ENCODE results near the gene GRIP2. TPM values are rescaled to one million over a fixed set of nuclear protein-coding genes. Genes with fewer than 3 reads are reported as not detected.

The GRIP2 gene
- total and polyA plus RNA-seq, 2 of the 4 experiments (the other 2 are of a cell fraction): 0.05 TPM; not detected in 1

DNA sequence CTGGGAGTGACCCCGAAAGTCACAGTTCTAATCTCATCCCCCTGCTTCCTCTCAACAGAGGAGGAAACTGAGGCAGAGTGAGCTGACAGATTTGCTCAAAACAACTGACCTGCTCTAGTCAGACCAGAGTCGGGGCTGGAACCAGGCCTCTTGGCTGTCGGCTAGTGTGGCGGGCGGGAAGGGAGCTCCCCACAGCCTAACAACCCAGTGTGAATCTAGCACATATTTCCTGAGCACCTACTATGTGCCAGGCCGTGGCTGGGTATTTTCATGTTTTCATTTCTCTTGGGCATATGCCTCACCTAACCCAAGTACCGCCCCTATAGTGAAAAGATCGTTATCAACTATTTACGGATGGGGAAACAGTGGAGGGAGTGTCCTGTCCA, 27.2 kb downstream of the GRIP2 start:
- Histone ChIP-seq H3K9ac (ENCODE audit: low read depth, low read length) (no peak overlapping the region), H2BK5ac (ENCODE audit: low read depth, low read length, poor library complexity, severe bottlenecking) (no peak overlapping the region), H3K9me1 (ENCODE audit: insufficient read depth, low read length) (no peaks in the 10 kb centered on the region), H3K56ac (ENCODE audit: extremely low read depth, insufficient read depth, low read length) (no peak overlapping the region), H2BK15ac (ENCODE audit: low read depth, low read length) (no peak overlapping the region), H2BK120ac (ENCODE audit: low read depth, low read length) (no peak overlapping the region), H4K20me1 (ENCODE audit: insufficient read depth, low read length) (no peaks in the 10 kb centered on the region), H2AK9ac (replicated peaks; ENCODE audit: low read depth, low read length, poor library complexity) (no peak overlapping the region), H3K4ac (ENCODE audit: low read depth, low read length) (no peak overlapping the region), H4K91ac (ENCODE audit: insufficient read depth, low read depth, low read length) (no peak overlapping the region), H3K79me1 (ENCODE audit: low read depth in 1 of 2, low read length in 2 of 2) (no peaks in the 10 kb centered on the region), H3K23ac (ENCODE audit: low read depth, low read length) (no peak overlapping the region), H3K14ac (replicated peaks; ENCODE audit: low read depth, low read length) (no peak overlapping the region), H3K4me2 (ENCODE audit: low read depth, low read length) (no peak overlapping the region), H3K4me3 (ENCODE audit: insufficient read depth, low read depth, low read length) (no peak overlapping the region), H3K4me1 (ENCODE audit: control insufficient read depth, insufficient read depth, low read length) (no peaks in the 10 kb centered on the region), H3K36me3 (ENCODE audit: control insufficient read depth, insufficient read depth, low read length) (no peaks in the 10 kb centered on the region), H2AK5ac (ENCODE audit: low read depth, low read length) (no peak overlapping the region), H4K8ac (ENCODE audit: low read depth in 2 of 2, low read length in 2 of 2) (no peak overlapping the region), H2BK20ac (ENCODE audit: low read depth, low read length) (no peak overlapping the region), H3K9me3 (ENCODE audit: control insufficient read depth, insufficient read depth, low read length) (no peaks in the 10 kb centered on the region), H3K18ac (ENCODE audit: low read depth, low read length) (no peak overlapping the region), H2AFZ (replicated peaks; ENCODE audit: low read length, poor library complexity) (no peak overlapping the region), H3K27me3 (ENCODE audit: control insufficient read depth, insufficient read depth, low read length) (peaks cover 18% of the 10 kb centered on the region), H3K27ac (ENCODE audit: insufficient read depth, low read length) (no peak overlapping the region), H4K5ac (ENCODE audit: low read depth, low read length) (no peak overlapping the region)
- TF ChIP-seq RFX5 (IDR thresholded peaks at IDR 0.05; ENCODE audit: low read depth, low read length) (no peak), MXI1 (IDR thresholded peaks at IDR 0.05; ENCODE audit: borderline replicate concordance, low read depth, low read length) (no peak), MAFK (IDR thresholded peaks at IDR 0.05; ENCODE audit: low read depth, low read length) (no peak), MAZ (IDR thresholded peaks at IDR 0.05; ENCODE audit: borderline replicate concordance, low read depth, low read length) (no peak), POLR2A (IDR thresholded peaks at IDR 0.05; ENCODE audit: low read depth, low read length) (no peak), CHD1 (IDR thresholded peaks at IDR 0.05; ENCODE audit: low read depth, low read length) (no peak), CEBPB (IDR thresholded peaks at IDR 0.05; ENCODE audit: low read depth, low read length) (no peak), NFE2L2 (IDR thresholded peaks at IDR 0.05; ENCODE audit: low read depth, low read length) (no peak), SMC3 (IDR thresholded peaks at IDR 0.05; ENCODE audit: low read depth, low read length) (no peak), RCOR1 (IDR thresholded peaks at IDR 0.05; ENCODE audit: insufficient replicate concordance, low read length) (no peak), FOS (IDR thresholded peaks at IDR 0.05; ENCODE audit: low read depth, low read length) (no peak), RAD21 (IDR thresholded peaks at IDR 0.05; ENCODE audit: low read length) (no peak), BHLHE40 (IDR thresholded peaks at IDR 0.05; ENCODE audit: low read depth, low read length) (no peak)
- TF ChIP-seq, protein P1, sequence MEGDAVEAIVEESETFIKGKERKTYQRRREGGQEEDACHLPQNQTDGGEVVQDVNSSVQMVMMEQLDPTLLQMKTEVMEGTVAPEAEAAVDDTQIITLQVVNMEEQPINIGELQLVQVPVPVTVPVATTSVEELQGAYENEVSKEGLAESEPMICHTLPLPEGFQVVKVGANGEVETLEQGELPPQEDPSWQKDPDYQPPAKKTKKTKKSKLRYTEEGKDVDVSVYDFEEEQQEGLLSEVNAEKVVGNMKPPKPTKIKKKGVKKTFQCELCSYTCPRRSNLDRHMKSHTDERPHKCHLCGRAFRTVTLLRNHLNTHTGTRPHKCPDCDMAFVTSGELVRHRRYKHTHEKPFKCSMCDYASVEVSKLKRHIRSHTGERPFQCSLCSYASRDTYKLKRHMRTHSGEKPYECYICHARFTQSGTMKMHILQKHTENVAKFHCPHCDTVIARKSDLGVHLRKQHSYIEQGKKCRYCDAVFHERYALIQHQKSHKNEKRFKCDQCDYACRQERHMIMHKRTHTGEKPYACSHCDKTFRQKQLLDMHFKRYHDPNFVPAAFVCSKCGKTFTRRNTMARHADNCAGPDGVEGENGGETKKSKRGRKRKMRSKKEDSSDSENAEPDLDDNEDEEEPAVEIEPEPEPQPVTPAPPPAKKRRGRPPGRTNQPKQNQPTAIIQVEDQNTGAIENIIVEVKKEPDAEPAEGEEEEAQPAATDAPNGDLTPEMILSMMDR (conservative IDR thresholded peaks at IDR 0.05; ENCODE audit: low read depth, low read length): no peak
- TF ChIP-seq, protein P2, sequence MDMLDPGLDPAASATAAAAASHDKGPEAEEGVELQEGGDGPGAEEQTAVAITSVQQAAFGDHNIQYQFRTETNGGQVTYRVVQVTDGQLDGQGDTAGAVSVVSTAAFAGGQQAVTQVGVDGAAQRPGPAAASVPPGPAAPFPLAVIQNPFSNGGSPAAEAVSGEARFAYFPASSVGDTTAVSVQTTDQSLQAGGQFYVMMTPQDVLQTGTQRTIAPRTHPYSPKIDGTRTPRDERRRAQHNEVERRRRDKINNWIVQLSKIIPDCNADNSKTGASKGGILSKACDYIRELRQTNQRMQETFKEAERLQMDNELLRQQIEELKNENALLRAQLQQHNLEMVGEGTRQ (IDR thresholded peaks at IDR 0.05; ENCODE audit: low read depth, low read length): no peak
- TF ChIP-seq, protein P3, sequence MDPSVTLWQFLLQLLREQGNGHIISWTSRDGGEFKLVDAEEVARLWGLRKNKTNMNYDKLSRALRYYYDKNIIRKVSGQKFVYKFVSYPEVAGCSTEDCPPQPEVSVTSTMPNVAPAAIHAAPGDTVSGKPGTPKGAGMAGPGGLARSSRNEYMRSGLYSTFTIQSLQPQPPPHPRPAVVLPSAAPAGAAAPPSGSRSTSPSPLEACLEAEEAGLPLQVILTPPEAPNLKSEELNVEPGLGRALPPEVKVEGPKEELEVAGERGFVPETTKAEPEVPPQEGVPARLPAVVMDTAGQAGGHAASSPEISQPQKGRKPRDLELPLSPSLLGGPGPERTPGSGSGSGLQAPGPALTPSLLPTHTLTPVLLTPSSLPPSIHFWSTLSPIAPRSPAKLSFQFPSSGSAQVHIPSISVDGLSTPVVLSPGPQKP (IDR thresholded peaks at IDR 0.05; ENCODE audit: borderline replicate concordance, low read depth, low read length): no peak
- ChIA-PET CTCF (interaction anchor here (1.3 kb wide), 1 partner anchor 37 kb away, joined by 3 read pairs; no protein-coding TSS in a partner anchor), POLR2A (ENCODE audit: unreplicated experiment) (no interaction called here)
- dilution Hi-C loops (cut with HindIII; ENCODE audit: low sequenced_read_pairs, unreplicated experiment): no loop called here
- no peak for ATAC-seq (ENCODE audit: low read depth)
- no TSS peak for BruUV-seq (replicated peaks)
- in situ Hi-C loops (cut with MboI; ENCODE audit: low sequenced_read_pairs): no loop called here
- intact Hi-C loops (cut with micrococcal nuclease): no loop called here
- no CpG with 5 or more reads among the region's 9 CpGs for WGBS, 2 experiments (ENCODE audit: extremely low coverage in 2 of 2, insufficient read length in 1 of 2)
- DNase-seq: no peak

Measured in IMR-90 (cell line).